HepG2 (cell line): ENCODE data around the gene SERTAD1. TPM values are rescaled to one million over a fixed set of nuclear protein-coding genes. Genes with fewer than 3 reads are reported as not detected.

ENCODE experiments used
- AGO2 ChIP-seq: fragments of 200-400 bp; formaldehyde crosslinking; optimal IDR thresholded peaks from 2 replicates; pipeline ENCODE3; 2017; ENCODE audit warnings: mild to moderate bottlenecking, low read depth, low read length, moderate library complexity
- BRCA1 ChIP-seq: sonication (generic); formaldehyde crosslinking; IDR thresholded peaks from 2 replicates; pipeline ENCODE4 v1.4.0; 2020; ENCODE audit warnings: missing genetic modification reagents
- DMTF1 ChIP-seq: sonication (generic); formaldehyde crosslinking; IDR thresholded peaks from 2 replicates; pipeline ENCODE4 v1.4.0; 2020; ENCODE audit warnings: mild to moderate bottlenecking, missing genetic modification reagents
- GLI4 ChIP-seq: sonication (generic); formaldehyde crosslinking; IDR thresholded peaks from 2 replicates; pipeline ENCODE4 v1.5.1; 2020; ENCODE audit warnings: missing genetic modification reagents, mild to moderate bottlenecking, moderate library complexity, borderline replicate concordance
- JUNB ChIP-seq: sonication (generic); formaldehyde crosslinking; IDR thresholded peaks from 2 replicates; pipeline ENCODE4 v1.8.0; 2022; ENCODE audit warnings: missing genetic modification reagents, mild to moderate bottlenecking, borderline replicate concordance
- NFIB ChIP-seq: sonication (generic); formaldehyde crosslinking; IDR thresholded peaks from 2 replicates; pipeline ENCODE4 v1.9.0; 2021; ENCODE audit warnings: missing genetic modification reagents, mild to moderate bottlenecking, borderline replicate concordance
- RBM39 ChIP-seq: fragments of 200-400 bp; formaldehyde crosslinking; IDR thresholded peaks from one replicate; pipeline ENCODE4 v1.6.1; 2018; ENCODE audit warnings: antibody characterized with exemption, mild to moderate bottlenecking, low read depth, low read length; ENCODE audit not compliant: poor library complexity, severe bottlenecking
- REPIN1 ChIP-seq: sonication (generic); formaldehyde crosslinking; IDR thresholded peaks from 2 replicates; pipeline ENCODE4 v1.8.0; 2022; ENCODE audit warnings: missing genetic modification reagents, low read depth, mild to moderate bottlenecking, borderline replicate concordance
- RFXANK ChIP-seq: IDR thresholded peaks from 2 replicates; pipeline ENCODE4 v1.6.1; 2016
- TRIM22 ChIP-seq: fragments of 450-650 bp; IDR thresholded peaks from 2 replicates; pipeline ENCODE4 v1.6.1; 2017
- ZFP36L1 ChIP-seq: sonication (generic); formaldehyde crosslinking; IDR thresholded peaks from 2 replicates; pipeline ENCODE4 v1.8.0; 2022; ENCODE audit warnings: mild to moderate bottlenecking, missing genetic modification reagents, moderate library complexity
- ZFP82 ChIP-seq: sonication (generic); formaldehyde crosslinking; IDR thresholded peaks from 2 replicates; pipeline ENCODE4 v1.5.1; 2020; ENCODE audit warnings: mild to moderate bottlenecking, missing genetic modification reagents, borderline replicate concordance
- ZGPAT ChIP-seq: IDR thresholded peaks from 2 replicates; pipeline ENCODE4 v1.6.1; 2016; ENCODE audit warnings: mild to moderate bottlenecking
- ZNF138 ChIP-seq: sonication (generic); formaldehyde crosslinking; IDR thresholded peaks from 2 replicates; pipeline ENCODE4 v1.5.0; 2020; ENCODE audit warnings: mild to moderate bottlenecking, low read depth, missing genetic modification reagents
- ZNF205 ChIP-seq: IDR thresholded peaks from 2 replicates; pipeline ENCODE4 v1.6.1; 2018; ENCODE audit warnings: missing biosample characterization, missing genetic modification reagents
- ZNF296 ChIP-seq: sonication (generic); formaldehyde crosslinking; conservative IDR thresholded peaks from 2 replicates; pipeline ENCODE4 v1.5.0; 2020; ENCODE audit warnings: mild to moderate bottlenecking, missing genetic modification reagents
- ZNF441 ChIP-seq: sonication (generic); formaldehyde crosslinking; IDR thresholded peaks from 2 replicates; pipeline ENCODE4 v1.7.0; 2021; ENCODE audit warnings: missing genetic modification reagents, borderline replicate concordance
- ZNF543 ChIP-seq: sonication (generic); formaldehyde crosslinking; IDR thresholded peaks from 2 replicates; pipeline ENCODE4 v1.4.0; 2020; ENCODE audit warnings: mild to moderate bottlenecking, missing genetic modification reagents
- ZNF550 ChIP-seq: sonication (generic); formaldehyde crosslinking; IDR thresholded peaks from 2 replicates; pipeline ENCODE4 v1.4.0; 2020; ENCODE audit warnings: mild to moderate bottlenecking, missing genetic modification reagents, borderline replicate concordance
- ZNF576 ChIP-seq: sonication (generic); formaldehyde crosslinking; IDR thresholded peaks from 2 replicates; pipeline ENCODE4 v1.4.0; 2020; ENCODE audit warnings: mild to moderate bottlenecking, missing genetic modification reagents
- ZNF607 ChIP-seq: sonication (generic); formaldehyde crosslinking; IDR thresholded peaks from 2 replicates; pipeline ENCODE4 v1.5.1; 2020; ENCODE audit warnings: missing genetic modification reagents, mild to moderate bottlenecking, borderline replicate concordance
- ZNF879 ChIP-seq: sonication (generic); formaldehyde crosslinking; IDR thresholded peaks from 2 replicates; pipeline ENCODE4 v1.8.1; 2023; ENCODE audit warnings: missing genetic modification reagents
- polyA plus RNA-seq, 8 experiments: library from polyadenylated mRNA; depleted of rRNA in 3 of 8; stranded (reverse) in 7 of 8; unstranded in 1 of 8; fragments of >200 nt; fragmentation: Illumina TruSeq in 4 of 8; extraction: Trizol in 4 of 8; gene quantifications; 2 replicates each; pipeline versions ENCODE4 v1.2.1 to v1.2.3, GENCODE V29; 2011 to 2016; ENCODE audit warnings: low read depth in 4 of 8, missing spikeins in 1 of 8, mixed read lengths in 1 of 8; ENCODE audit not compliant: insufficient read depth in 1 of 8
- total RNA-seq, 5 experiments: library from RNA; depleted of rRNA; stranded (reverse); fragments of >200 nt; fragmentation: Illumina TruSeq; extraction: Trizol; gene quantifications; 2 replicates each; pipeline ENCODE4 v1.2.3, GENCODE V29; 2016; ENCODE audit warnings: low read depth in 1 of 5
- TF ChIP-seq, protein P1 (sequence below): sonication (generic); formaldehyde crosslinking; IDR thresholded peaks from 2 replicates; pipeline ENCODE4 v1.5.1; 2020; ENCODE audit warnings: mild to moderate bottlenecking, missing genetic modification reagents, moderate library complexity

Gene SERTAD1
- total and polyA plus RNA-seq, 2 of the 13 experiments (the other 11 are each of a cell fraction or from before 2014, with no cell fraction given), result 4.3 to 4.5 TPM

- TF ChIP-seq ZNF138 (0 out of 2 replicates have a peak, but pooled peaks have one; percentile 44), AGO2 (peak; percentile 53), NFIB (CRISPR knock-in tag) (no peak), ZGPAT (CRISPR knock-in tag) (peak; percentile 76), ZFP82 (no peak), DMTF1 (CRISPR knock-in tag) (no peak), REPIN1 (CRISPR knock-in tag) (no peak), ZNF296 (CRISPR knock-in tag) (no peak), ZFP36L1 (CRISPR knock-in tag) (peak; percentile 61; the same call in 1 of the 2 replicates), RBM39 (peak; percentile 64), TRIM22 (no peak), ZNF576 (CRISPR knock-in tag) (no peak), ZNF607 (CRISPR knock-in tag) (peak; percentile 19; the same call in 1 of the 2 replicates), JUNB (CRISPR knock-in tag) (no peak), ZNF205 (CRISPR knock-in tag) (0 out of 2 replicates have a peak, but pooled peaks have one; percentile 16), ZNF550 (CRISPR knock-in tag) (no peak), GLI4 (no peak), RFXANK (CRISPR knock-in tag) (peak; percentile 79; the same call in 1 of the 2 replicates), ZNF879 (no peak), BRCA1 (peak; percentile 36; the same call in 1 of the 2 replicates), ZNF543 (0 out of 2 replicates have a peak, but pooled peaks have one; percentile 83), ZNF441 (CRISPR knock-in tag) (peak; percentile 88)
- TF ChIP-seq, protein P1, sequence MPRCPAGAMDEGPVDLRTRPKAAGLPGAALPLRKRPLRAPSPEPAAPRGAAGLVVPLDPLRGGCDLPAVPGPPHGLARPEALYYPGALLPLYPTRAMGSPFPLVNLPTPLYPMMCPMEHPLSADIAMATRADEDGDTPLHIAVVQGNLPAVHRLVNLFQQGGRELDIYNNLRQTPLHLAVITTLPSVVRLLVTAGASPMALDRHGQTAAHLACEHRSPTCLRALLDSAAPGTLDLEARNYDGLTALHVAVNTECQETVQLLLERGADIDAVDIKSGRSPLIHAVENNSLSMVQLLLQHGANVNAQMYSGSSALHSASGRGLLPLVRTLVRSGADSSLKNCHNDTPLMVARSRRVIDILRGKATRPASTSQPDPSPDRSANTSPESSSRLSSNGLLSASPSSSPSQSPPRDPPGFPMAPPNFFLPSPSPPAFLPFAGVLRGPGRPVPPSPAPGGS (CRISPR knock-in tag), result peak; percentile 30; the same call in 1 of the 2 replicates
Measured at GRCh38 chr19:40425450-40426287, at the start of gene SERTAD1 (continued).
